HEK293 (cell line): ENCODE results near the gene PLA2G4C.

Experiments
- CTCF ChIA-PET: fragments of 350-600 bp; formaldehyde crosslinking; extraction: SDS; loops from one replicate; lab custom pipeline; 2021; ENCODE audit warnings: antibody characterized with exemption; lab: Yijun Ruan, JAX
- POLR2A ChIA-PET: fragments of 300-600 bp; formaldehyde crosslinking; extraction: SDS; loops from one replicate; lab custom pipeline; 2020; ENCODE audit warnings: antibody characterized with exemption, inconsistent platforms; lab: Yijun Ruan, JAX
- H3K27ac ChIP-seq: fragments of 200-500 bp; sonication (Bioruptor generic); 2 replicates; pipeline ENCODE4 v1.5.1; 2014; ENCODE audit warnings: low read depth, low read length, control low read depth, inconsistent platforms; ENCODE audit errors: extremely low read depth
- H3K36me3 ChIP-seq, 2 experiments: fragments of 200-500 bp in 1 of 2; sonication (Bioruptor generic) in 1 of 2; 1 replicate in 1 of 2; 2 replicates in 1 of 2; pipeline ENCODE4 v1.5.1; 2014 to 2017; ENCODE audit warnings: inconsistent platforms in 2 of 2, low read length in 2 of 2; ENCODE audit not compliant: control insufficient read depth in 2 of 2, insufficient read depth in 1 of 2
- H3K4me1 ChIP-seq: fragments of 200-500 bp; sonication (Bioruptor generic); 2 replicates; pipeline ENCODE4 v1.5.1; 2014; ENCODE audit warnings: mild to moderate bottlenecking, low read length, inconsistent platforms; ENCODE audit not compliant: control insufficient read depth, insufficient read depth
- H3K4me3 ChIP-seq: 2 replicates; pipeline ENCODE4 v1.5.1; 2011; ENCODE audit warnings: low read depth, mild to moderate bottlenecking, control low read depth, low read length, moderate library complexity
- H3K9me3 ChIP-seq: fragments of 200-500 bp; sonication (Bioruptor generic); 2 replicates; pipeline ENCODE4 v1.5.1; 2014; ENCODE audit warnings: low read depth, low read length, inconsistent platforms; ENCODE audit not compliant: control insufficient read depth, insufficient read depth
- EGR2 ChIP-seq: fragments of 450-650 bp; formaldehyde crosslinking; IDR thresholded peaks from 2 replicates; pipeline ENCODE4 v1.5.1; 2016; ENCODE audit warnings: low read depth, missing biosample characterization, missing genetic modification characterization
- MYNN ChIP-seq: fragments of 450-650 bp; formaldehyde crosslinking; IDR thresholded peaks from 2 replicates; pipeline ENCODE4 v1.5.1; 2016; ENCODE audit warnings: missing biosample characterization, missing genetic modification characterization, borderline replicate concordance
- SALL2 ChIP-seq: fragments of 450-650 bp; formaldehyde crosslinking; IDR thresholded peaks from 2 replicates; pipeline ENCODE4 v1.5.0; 2017; ENCODE audit warnings: missing biosample characterization, mild to moderate bottlenecking, missing genetic modification characterization, borderline replicate concordance
- TCF7L2 ChIP-seq: IDR thresholded peaks from 2 replicates; pipeline ENCODE4 v1.6.1; 2011; ENCODE audit warnings: low read depth, mild to moderate bottlenecking, inconsistent platforms, low read length, moderate library complexity, borderline replicate concordance
- ZFHX2 ChIP-seq: fragments of 450-650 bp; formaldehyde crosslinking; conservative IDR thresholded peaks from 2 replicates; pipeline ENCODE4 v1.5.1; 2016; ENCODE audit warnings: missing biosample characterization, missing genetic modification characterization
- ZFP69B ChIP-seq: fragments of 450-650 bp; formaldehyde crosslinking; IDR thresholded peaks from 2 replicates; pipeline ENCODE4 v1.5.1; 2016; ENCODE audit warnings: missing biosample characterization, missing genetic modification characterization
- ZNF266 ChIP-seq: fragments of 450-650 bp; formaldehyde crosslinking; IDR thresholded peaks from 2 replicates; pipeline ENCODE4 v1.5.1; 2016; ENCODE audit warnings: missing biosample characterization, missing genetic modification characterization, low read depth
- ZNF280D ChIP-seq: fragments of 450-650 bp; formaldehyde crosslinking; IDR thresholded peaks from 2 replicates; pipeline ENCODE4 v1.5.1; 2016; ENCODE audit warnings: missing biosample characterization, missing genetic modification characterization
- ZNF311 ChIP-seq: fragments of 450-650 bp; formaldehyde crosslinking; IDR thresholded peaks from 2 replicates; pipeline ENCODE4 v1.5.1; 2017; ENCODE audit warnings: missing biosample characterization, missing genetic modification characterization, borderline replicate concordance
- ZNF37A ChIP-seq: fragments of 450-650 bp; IDR thresholded peaks from 2 replicates; pipeline ENCODE4 v1.5.1; 2018; ENCODE audit warnings: missing biosample characterization, missing genetic modification characterization
- ZNF423 ChIP-seq: fragments of 450-650 bp; formaldehyde crosslinking; IDR thresholded peaks from 2 replicates; pipeline ENCODE4 v1.5.1; 2016; ENCODE audit warnings: missing biosample characterization, missing genetic modification characterization
- ZNF48 ChIP-seq: fragments of 450-650 bp; formaldehyde crosslinking; IDR thresholded peaks from 2 replicates; pipeline ENCODE4 v1.5.1; 2016; ENCODE audit warnings: missing biosample characterization, missing genetic modification characterization
- ZNF530 ChIP-seq: fragments of 450-650 bp; formaldehyde crosslinking; IDR thresholded peaks from 2 replicates; pipeline ENCODE4 v1.5.1; 2016; ENCODE audit warnings: low read depth, missing biosample characterization, missing genetic modification characterization
- ZNF555 ChIP-seq: fragments of 450-650 bp; formaldehyde crosslinking; conservative IDR thresholded peaks from 2 replicates; pipeline ENCODE4 v1.5.1; 2017; ENCODE audit warnings: missing biosample characterization, mild to moderate bottlenecking, missing genetic modification characterization, inconsistent platforms
- ZNF571 ChIP-seq: fragments of 450-650 bp; formaldehyde crosslinking; IDR thresholded peaks from 2 replicates; pipeline ENCODE4 v1.5.0; 2017; ENCODE audit warnings: missing biosample characterization, missing genetic modification characterization
- ZNF629 ChIP-seq: fragments of 450-650 bp; formaldehyde crosslinking; IDR thresholded peaks from 2 replicates; pipeline ENCODE4 v1.5.1; 2017; ENCODE audit warnings: missing biosample characterization, missing genetic modification characterization
- ZNF639 ChIP-seq: fragments of 450-650 bp; formaldehyde crosslinking; IDR thresholded peaks from 2 replicates; pipeline ENCODE4 v1.5.1; 2016; ENCODE audit warnings: missing biosample characterization, missing genetic modification characterization
- ZNF660 ChIP-seq: fragments of 450-650 bp; IDR thresholded peaks from 2 replicates; pipeline ENCODE4 v1.5.1; 2018; ENCODE audit warnings: missing biosample characterization, mild to moderate bottlenecking, missing genetic modification characterization
- ZNF747 ChIP-seq: fragments of 450-650 bp; formaldehyde crosslinking; IDR thresholded peaks from 2 replicates; pipeline ENCODE4 v1.5.1; 2016; ENCODE audit warnings: missing biosample characterization, missing genetic modification characterization
- TF ChIP-seq, protein P1 (sequence below): fragments of 450-650 bp; IDR thresholded peaks from 2 replicates; pipeline ENCODE4 v1.5.1; 2018; ENCODE audit warnings: missing biosample characterization, mild to moderate bottlenecking, missing genetic modification characterization

Gene PLA2G4C

GRCh38 chr19:48135411-48135810 lies 24.8 kb upstream of the PLA2G4C start:
- Histone ChIP-seq H3K9me3 (no peaks in the 10 kb centered on the region), H3K27ac (no peak overlapping the region), H3K4me3 (no peak overlapping the region), H3K4me1 (no peaks in the 10 kb centered on the region), H3K36me3 (peaks cover 28 to 90% of the 10 kb centered on the region in 2 experiments; a peak in 2 of 3 replicates)
- CTCF ChIA-PET = interaction anchor here (1.0 kb wide), 1 partner anchor 133 kb away, joined by 5 read pairs; no protein-coding TSS in a partner anchor
- POLR2A ChIA-PET = interaction anchor here (1.4 kb wide), 1 partner anchor 9 kb away, joined by 3 read pairs; no protein-coding TSS in a partner anchor
- TF ChIP-seq ZNF555 (tag by site-specific recombination) = no peak
- TF ChIP-seq, protein P1, sequence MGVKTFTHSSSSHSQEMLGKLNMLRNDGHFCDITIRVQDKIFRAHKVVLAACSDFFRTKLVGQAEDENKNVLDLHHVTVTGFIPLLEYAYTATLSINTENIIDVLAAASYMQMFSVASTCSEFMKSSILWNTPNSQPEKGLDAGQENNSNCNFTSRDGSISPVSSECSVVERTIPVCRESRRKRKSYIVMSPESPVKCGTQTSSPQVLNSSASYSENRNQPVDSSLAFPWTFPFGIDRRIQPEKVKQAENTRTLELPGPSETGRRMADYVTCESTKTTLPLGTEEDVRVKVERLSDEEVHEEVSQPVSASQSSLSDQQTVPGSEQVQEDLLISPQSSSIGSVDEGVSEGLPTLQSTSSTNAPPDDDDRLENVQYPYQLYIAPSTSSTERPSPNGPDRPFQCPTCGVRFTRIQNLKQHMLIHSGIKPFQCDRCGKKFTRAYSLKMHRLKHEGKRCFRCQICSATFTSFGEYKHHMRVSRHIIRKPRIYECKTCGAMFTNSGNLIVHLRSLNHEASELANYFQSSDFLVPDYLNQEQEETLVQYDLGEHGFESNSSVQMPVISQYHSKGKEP (tag by site-specific recombination) = no peak
- TF ChIP-seq ZNF660 (tag by site-specific recombination) = no peak
- no peak for TF ChIP-seq ZNF311 (tag by site-specific recombination)
- no peak for TF ChIP-seq ZNF629 (tag by site-specific recombination)
- no peak for TF ChIP-seq TCF7L2
- TF ChIP-seq MYNN (tag by site-specific recombination) = no peak
- TF ChIP-seq ZNF423 (tag by site-specific recombination) = no peak
- no peak for TF ChIP-seq ZNF639 (tag by site-specific recombination)
- TF ChIP-seq ZNF530 = no peak
- no peak for TF ChIP-seq ZNF266 (tag by site-specific recombination)
- TF ChIP-seq ZFP69B = no peak
- no peak for TF ChIP-seq ZNF571 (tag by site-specific recombination)

DNA sequence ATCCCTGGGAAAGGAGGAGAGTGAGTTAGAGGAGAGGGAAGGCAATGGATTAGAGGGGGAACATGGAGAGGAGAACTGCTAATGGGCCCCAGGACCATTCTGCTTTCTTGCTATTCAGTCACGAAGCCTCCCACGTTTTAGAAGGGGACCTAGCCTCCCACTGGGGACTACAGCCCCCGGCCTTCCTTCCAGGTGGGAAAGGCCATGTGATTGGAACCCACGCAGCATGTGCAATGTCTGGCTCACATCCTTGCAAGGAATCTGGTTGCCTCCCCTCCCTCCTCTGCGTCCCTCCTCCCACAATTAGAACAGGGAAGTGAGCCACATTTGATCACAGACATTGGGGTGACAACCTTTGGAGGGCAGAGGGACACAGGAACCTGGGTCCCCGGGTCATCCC lies 22.5 kb upstream of the PLA2G4C start:
- TF ChIP-seq EGR2 (tag by site-specific recombination) (peak; percentile 75), SALL2 (no peak), ZFHX2 (tag by site-specific recombination) (peak; percentile 72)
- no peaks in the 10 kb centered on the region for H3K4me1 ChIP-seq
- peaks cover 30 to 88% of the 10 kb centered on the region in 2 experiments for H3K36me3 ChIP-seq
- no peak overlapping the region for H3K27ac ChIP-seq
- POLR2A ChIA-PET = no interaction called here
- no peak overlapping the region for H3K4me3 ChIP-seq
- H3K9me3 ChIP-seq = no peaks in the 10 kb centered on the region
- CTCF ChIA-PET = interaction anchor here (1.1 kb wide), 1 partner anchor 93 kb away, joined by 3 read pairs; no protein-coding TSS in a partner anchor

GRCh38 chr19:48127561-48127960 lies 16.9 kb upstream of the PLA2G4C start:
- Histone ChIP-seq H3K27ac (no peak overlapping the region), H3K4me3 (no peak overlapping the region), H3K36me3 (peaks cover 61 to 90% of the 10 kb centered on the region in 2 experiments), H3K4me1 (no peaks in the 10 kb centered on the region), H3K9me3 (no peaks in the 10 kb centered on the region)
- CTCF ChIA-PET = interaction anchor here (1.4 to 1.5 kb wide), 2 partner anchors 24 to 164 kb away, joined by 4 read pairs; no protein-coding TSS in a partner anchor
- POLR2A ChIA-PET = no interaction called here
- no peak for TF ChIP-seq ZNF48
- no peak for TF ChIP-seq ZNF37A
- TF ChIP-seq ZNF280D (tag by site-specific recombination) = peak; percentile 82; the same call in 1 of the 2 replicates
- TF ChIP-seq ZNF747 (tag by site-specific recombination) = no peak
